Stimulated activated CD8-positive, alpha-beta memory T cell treated with anti-CD3 and anti-CD28 coated beads, Interleukin-4, amount 100 ng/mL, for 24 hours (primary cell): ENCODE data around the gene CDK2AP2.
"Not testable (repeated sequence)": the region's sequence is repeated elsewhere in the genome, so short reads cannot be mapped to it uniquely, and the experiment has no call there.

Experiments
- DNase-seq: peaks from one replicate; pipeline ENCODE4 v3.0.0-alpha.2; 2020; ENCODE audit warnings: low read depth

CDK2AP2 gene

GRCh38 chr11:67523556-67524479 is 15.9 kb upstream of the CDK2AP2 start:
- no peak for DNase-seq

DNA sequence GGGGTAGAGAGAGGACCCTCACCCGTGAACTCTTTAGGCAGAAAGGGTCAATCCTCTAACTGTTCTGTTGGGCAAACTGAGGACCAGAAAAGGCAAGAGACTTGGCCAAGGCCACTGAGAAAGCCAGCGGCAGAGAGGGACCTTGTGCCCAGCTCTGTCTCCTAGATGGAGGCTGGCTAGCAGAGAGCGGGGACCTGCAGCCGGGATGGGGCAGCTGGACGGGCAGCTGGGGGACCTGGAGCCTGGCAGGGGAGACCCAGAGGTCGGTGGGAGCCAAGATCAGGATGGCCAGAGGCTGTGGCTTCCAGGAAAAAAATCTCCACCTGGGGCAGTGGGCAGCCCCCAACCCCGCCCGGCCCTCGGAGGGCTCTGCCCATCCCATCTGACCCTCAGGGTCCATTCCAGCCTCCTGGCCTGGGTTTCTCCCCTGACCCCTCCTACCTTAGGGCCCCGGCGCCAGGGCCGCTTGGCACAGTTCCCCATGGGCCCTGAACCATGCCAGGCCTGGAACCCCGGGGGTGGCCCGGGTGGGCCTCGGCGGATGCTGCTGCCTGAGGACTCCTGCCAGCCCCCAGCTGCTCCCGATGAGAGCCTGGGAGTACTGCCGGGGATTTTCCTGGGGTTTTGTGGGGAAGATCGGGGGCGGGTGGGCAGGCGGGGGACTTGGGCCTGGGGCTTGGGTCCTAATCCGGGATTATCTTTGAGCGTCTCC is 15.0 kb upstream of the CDK2AP2 start, which contains the start of gene CABP2:
CABP2 (minus strand) TSS at position 603 of the 712 bp plus-strand sequence; CDS start at position 483, 120 bp downstream.
- no peak for DNase-seq

DNA sequence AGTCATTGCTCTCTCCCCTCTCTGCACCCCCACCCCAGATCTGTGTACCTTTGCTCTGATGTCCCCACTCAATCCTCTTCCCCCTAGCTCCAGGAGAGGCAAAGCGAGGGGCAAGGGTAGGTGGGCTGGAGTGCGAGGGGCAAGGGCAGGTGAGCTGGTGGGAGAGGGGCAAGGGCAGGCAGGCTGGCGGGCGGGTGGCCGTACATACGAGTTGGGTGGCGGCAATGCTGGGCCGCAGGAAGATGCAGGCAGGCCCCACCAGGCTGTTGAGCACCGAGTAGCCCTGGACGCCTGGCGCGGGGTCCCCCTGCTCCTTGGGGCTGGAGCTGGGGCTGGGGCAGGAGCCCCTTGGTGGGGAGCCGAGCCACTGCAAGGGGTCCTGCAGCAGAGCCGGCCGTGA is 14.4 kb upstream of the CDK2AP2 start:
- DNase-seq: no peak

DNA sequence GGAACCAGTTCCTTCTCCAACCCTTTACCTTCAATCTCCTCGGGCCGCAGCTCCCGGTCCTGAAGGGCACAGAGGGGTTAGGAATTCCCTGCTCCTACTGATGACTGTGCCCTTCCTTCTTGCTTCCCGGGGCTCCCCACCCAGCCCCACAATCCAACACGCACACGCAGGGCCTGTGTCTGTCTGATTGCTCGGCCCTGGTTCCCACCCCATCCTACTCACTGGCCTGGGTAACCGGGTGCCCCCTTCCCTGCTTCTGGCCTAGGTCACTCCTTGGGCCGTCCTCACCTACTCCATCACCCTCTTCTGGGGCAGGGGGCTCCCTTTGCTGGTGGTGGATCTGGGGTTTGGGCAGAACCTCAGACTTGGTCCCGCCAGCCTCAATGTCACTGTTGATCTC is 14.0 kb upstream of the CDK2AP2 start:
- no peak for DNase-seq

GRCh38 chr11:67520856-67521824 is 13.2 kb upstream of the CDK2AP2 start:
- no peak for DNase-seq

- no peak for DNase-seq
Measured at GRCh38 chr11:67519726-67520125, 11.8 kb upstream of the CDK2AP2 start.

- no peak for DNase-seq
Measured at GRCh38 chr11:67517784-67518552, 10.0 kb upstream of the CDK2AP2 start.

- no peak for DNase-seq
Measured at GRCh38 chr11:67516806-67517205, 8.8 kb upstream of the CDK2AP2 start.

GRCh38 chr11:67514116-67514515 is 6.2 kb upstream of the CDK2AP2 start:
- no peak for DNase-seq

GRCh38 chr11:67511558-67511957 is 3.6 kb upstream of the CDK2AP2 start:
- DNase-seq: not testable (repeated sequence)

- DNase-seq: no peak
Measured at GRCh38 chr11:67510023-67510345, 2.0 kb upstream of the CDK2AP2 start.

GRCh38 chr11:67508486-67509121 is 642 bp upstream of the CDK2AP2 start:
- DNase-seq: peak; percentile 99

GRCh38 chr11:67507242-67507863 is 609 bp downstream of the CDK2AP2 start:
- DNase-seq: no peak

DNA sequence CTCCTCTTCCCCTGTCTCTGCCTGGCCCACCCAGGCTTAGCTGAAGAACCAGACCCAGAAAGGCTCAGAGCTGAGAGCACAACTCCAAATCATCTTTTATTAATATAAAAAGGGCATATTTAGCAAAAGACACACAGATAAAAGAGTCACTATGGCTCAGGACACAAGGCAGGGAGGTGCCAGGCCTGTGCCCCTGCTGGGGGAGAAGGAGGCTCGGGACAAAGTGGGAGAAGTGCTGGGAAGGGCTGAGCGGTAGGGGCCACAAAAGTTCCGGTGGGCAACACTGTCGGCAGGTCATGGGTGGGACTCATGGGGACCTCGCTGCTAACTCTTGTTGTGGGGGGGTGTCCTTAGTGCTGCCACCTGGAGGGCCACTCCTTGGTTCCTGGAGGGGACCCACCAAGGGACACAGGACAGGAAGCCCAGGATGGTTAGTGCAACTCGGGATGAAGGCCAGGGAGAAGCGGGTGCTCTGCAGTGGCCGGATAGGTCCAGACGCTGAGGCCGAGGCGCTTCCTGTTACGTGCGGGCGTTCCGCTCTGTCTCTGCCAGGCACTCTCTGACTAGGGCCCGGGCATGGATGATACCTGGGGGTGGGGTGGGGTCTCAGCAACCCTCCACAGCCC is 1.4 kb downstream of the CDK2AP2 start:
- no peak for DNase-seq

DNA sequence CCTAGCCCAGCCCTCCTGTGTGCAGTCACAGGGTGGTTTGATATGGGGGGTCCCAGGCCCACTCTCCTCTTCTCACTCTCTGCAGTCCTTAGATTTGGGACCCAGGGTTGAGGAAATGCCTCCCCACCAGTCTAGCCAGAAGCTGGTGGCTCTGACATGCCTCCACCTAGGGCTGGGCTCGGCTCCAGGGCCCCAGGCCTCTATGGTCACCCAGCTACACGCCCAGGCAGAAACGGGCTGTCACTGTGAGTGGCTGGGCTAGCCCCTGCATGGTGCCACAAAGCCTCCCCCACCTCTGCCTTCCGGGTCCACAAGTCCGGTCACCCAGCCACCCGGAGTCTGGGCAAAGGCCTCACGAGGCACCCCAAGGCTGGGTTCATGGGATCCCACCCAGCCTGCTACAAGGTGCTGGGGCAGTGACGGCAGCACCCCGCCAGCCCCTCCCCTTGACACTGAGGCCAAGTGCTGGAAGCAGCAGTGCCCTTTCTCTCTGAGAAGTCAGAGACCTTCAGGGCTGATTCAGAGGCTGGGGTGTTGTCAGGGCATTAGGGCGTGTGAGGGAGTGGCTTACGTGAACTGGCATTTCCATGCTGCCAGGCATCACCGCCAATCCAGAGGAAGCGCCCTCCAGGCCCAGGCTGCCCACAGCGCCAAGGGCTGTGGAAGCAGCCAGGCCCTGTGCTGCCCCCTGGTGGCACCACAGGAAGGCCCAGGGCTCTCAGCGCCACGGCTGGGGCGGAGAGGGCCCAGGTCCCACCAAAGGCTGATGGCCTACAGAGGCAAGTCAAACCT is 2.2 kb downstream of the CDK2AP2 start:
- DNase-seq: peak; percentile 85

DNA sequence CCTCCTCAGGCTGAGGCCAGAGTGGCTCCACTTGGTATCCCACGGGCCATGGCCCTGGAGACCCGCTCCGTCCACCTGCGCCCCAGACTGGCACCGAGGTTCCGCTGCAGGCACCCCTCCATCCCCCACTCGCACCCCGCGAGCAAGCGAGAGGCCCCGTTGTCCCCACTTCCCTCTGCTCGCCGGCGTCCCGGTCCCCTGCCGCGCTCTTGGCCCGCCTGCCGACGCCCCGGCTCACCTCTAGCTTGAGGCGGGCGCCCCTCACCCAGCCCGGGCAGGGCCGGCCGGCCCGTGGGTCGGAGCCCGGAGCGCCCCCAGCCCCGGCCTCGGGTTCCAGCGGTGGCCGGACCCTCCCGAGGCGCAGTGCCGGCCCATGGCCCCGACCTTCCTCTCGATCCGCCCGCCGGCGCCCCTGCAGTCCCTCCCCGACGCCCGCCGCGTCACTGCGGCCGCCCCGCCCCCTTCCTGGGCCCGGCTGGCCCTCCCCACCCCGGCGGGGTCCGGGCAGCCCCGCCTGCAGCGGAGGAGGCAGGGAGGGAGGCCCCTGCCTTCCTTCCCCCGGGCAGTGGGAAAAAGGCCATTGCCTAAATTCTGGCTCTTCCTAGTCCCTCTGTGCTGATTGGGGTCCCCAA is 2.9 kb downstream of the CDK2AP2 start, which contains the start of gene PITPNM1:
PITPNM1 (minus strand) TSS at position 414 of the 632 bp plus-strand sequence. CDS start 1,183 bp downstream, outside the sequence.
- DNase-seq: peak; percentile 71

DNA sequence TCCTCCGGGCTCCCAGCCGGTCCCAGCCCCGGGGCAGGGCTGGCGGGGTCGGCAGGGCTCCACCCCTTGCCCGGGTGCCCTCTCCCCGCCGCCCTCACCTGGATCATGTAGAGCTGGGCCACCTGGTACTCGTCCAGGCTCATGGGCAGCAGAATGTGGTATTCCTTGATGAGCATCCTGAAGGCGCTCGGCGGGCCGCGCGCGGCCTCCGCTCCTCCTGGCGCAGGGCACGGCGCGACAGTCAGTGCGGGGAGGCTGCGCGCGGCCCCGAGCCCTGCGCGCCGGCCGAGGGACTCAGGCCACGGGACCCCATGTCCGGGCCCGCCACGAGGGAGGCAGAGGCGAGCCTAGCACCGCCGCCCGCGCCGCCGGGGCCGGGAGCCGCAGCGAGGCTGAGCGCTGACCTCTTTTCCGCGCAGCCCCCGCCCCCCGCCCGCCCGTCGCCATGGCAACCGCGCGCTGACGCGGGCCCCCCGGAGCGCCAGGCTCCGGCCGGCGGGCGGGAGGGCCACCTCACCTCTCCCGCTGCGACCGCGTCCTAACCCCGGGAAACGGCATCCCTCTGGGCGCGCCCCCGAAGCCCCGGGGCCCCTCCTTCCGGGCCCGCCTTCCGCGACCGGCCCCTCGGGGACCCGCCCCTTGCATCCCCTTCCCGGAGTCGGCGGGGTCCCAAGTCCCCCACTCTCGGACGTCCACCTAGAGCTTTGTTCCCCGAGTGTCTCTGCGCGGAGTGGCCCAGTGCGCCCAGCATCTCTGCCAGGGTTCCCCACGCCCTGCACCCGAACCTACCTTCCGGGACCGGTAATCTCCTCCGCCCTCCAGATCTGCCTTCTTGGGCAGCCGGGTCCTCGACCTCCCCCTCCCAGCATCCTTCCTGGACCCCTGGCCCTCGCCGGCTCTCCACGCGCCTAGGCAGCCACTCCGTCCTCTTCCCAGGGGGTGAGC is 3.7 kb downstream of the CDK2AP2 start:
- peak; percentile 35 for DNase-seq
